IMR-90 (cell line): ENCODE data around the gene KLHL29. TPM values are rescaled to one million over a fixed set of nuclear protein-coding genes. Genes with fewer than 3 reads are reported as not detected.

Source experiments
- ATAC-seq: fragments of 200-7000 bp; cut with Tn5 transposase; 2 replicates; pipeline ENCODE4 v1.9.1; 2020; ENCODE audit warnings: low read depth, mild to moderate bottlenecking, moderate library complexity
- BruUV-seq: library from RNA; stranded (reverse); fragments of 400-500 nt; replicated peaks from 2 replicates; lab custom pipeline; 2021; lab: Mats Ljungman, UMichigan
- CTCF ChIA-PET: fragments of 300-600 bp; formaldehyde crosslinking; extraction: SDS; loops from one replicate; lab custom pipeline; 2021; ENCODE audit warnings: antibody characterized with exemption; lab: Yijun Ruan, JAX
- POLR2A ChIA-PET: fragments of 300-600 bp; sonication (Branson Sonifier 250); formaldehyde crosslinking; loops from one replicate; lab custom pipeline; 2022; ENCODE audit warnings: antibody characterized with exemption; ENCODE audit not compliant: unreplicated experiment; lab: Charles Lee
- DNase-seq: peaks from one replicate; pipeline ENCODE4 v3.0.0; 2013
- H2AFZ ChIP-seq: replicated peaks from 2 replicates; pipeline ENCODE3; 2013; ENCODE audit warnings: low read length, mild to moderate bottlenecking; ENCODE audit not compliant: poor library complexity
- H2AK5ac ChIP-seq: 2 replicates; pipeline ENCODE4 v1.6.1; 2013; ENCODE audit warnings: low read depth, low read length, inconsistent platforms
- H2AK9ac ChIP-seq: replicated peaks from 2 replicates; pipeline ENCODE3; 2013; ENCODE audit warnings: mild to moderate bottlenecking, low read depth, low read length, moderate library complexity; ENCODE audit not compliant: poor library complexity
- H2BK120ac ChIP-seq: 2 replicates; pipeline ENCODE4 v1.6.1; 2013; ENCODE audit warnings: low read depth, low read length, inconsistent platforms
- H2BK15ac ChIP-seq: 3 replicates; pipeline ENCODE4 v1.6.1; 2013; ENCODE audit warnings: low read depth, low read length, inconsistent platforms
- H2BK20ac ChIP-seq: 2 replicates; pipeline ENCODE4 v1.6.1; 2013; ENCODE audit warnings: low read depth, mild to moderate bottlenecking, inconsistent platforms, low read length, moderate library complexity
- H2BK5ac ChIP-seq: 2 replicates; pipeline ENCODE4 v1.6.1; 2013; ENCODE audit warnings: mild to moderate bottlenecking, low read depth, low read length, inconsistent platforms; ENCODE audit not compliant: poor library complexity, severe bottlenecking
- H3K14ac ChIP-seq: replicated peaks from 2 replicates; pipeline ENCODE4 v1.6.1; 2013; ENCODE audit warnings: low read depth, low read length, inconsistent platforms
- H3K18ac ChIP-seq: 2 replicates; pipeline ENCODE4 v1.6.1; 2013; ENCODE audit warnings: low read depth, low read length, control low read depth
- H3K23ac ChIP-seq: 2 replicates; pipeline ENCODE4 v1.6.1; 2013; ENCODE audit warnings: low read depth, low read length, inconsistent platforms
- H3K27ac ChIP-seq: 2 replicates; pipeline ENCODE4 v1.5.1; 2013; ENCODE audit warnings: mild to moderate bottlenecking, control low read depth, low read length; ENCODE audit not compliant: insufficient read depth
- H3K27me3 ChIP-seq: 2 replicates; pipeline ENCODE4 v1.6.1; 2013; ENCODE audit warnings: low read length; ENCODE audit not compliant: control insufficient read depth, insufficient read depth
- H3K36me3 ChIP-seq: 2 replicates; pipeline ENCODE4 v1.6.1; 2013; ENCODE audit warnings: low read length, mixed read lengths; ENCODE audit not compliant: control insufficient read depth, insufficient read depth
- H3K4ac ChIP-seq: 2 replicates; pipeline ENCODE4 v1.6.1; 2013; ENCODE audit warnings: low read depth, low read length, inconsistent platforms
- H3K4me1 ChIP-seq: 2 replicates; pipeline ENCODE4 v1.6.1; 2013; ENCODE audit warnings: low read length, mixed read lengths; ENCODE audit not compliant: control insufficient read depth, insufficient read depth
- H3K4me2 ChIP-seq: 2 replicates; pipeline ENCODE4 v1.6.1; 2013; ENCODE audit warnings: low read depth, mild to moderate bottlenecking, control low read depth, low read length, moderate library complexity
- H3K4me3 ChIP-seq: 2 replicates; pipeline ENCODE4 v1.5.1; 2013; ENCODE audit warnings: low read depth, mild to moderate bottlenecking, control low read depth, low read length, moderate library complexity; ENCODE audit not compliant: insufficient read depth
- H3K56ac ChIP-seq: 2 replicates; pipeline ENCODE4 v1.6.1; 2013; ENCODE audit warnings: low read length, inconsistent platforms; ENCODE audit not compliant: insufficient read depth; ENCODE audit errors: extremely low read depth
- H3K79me1 ChIP-seq, 2 experiments: 2 replicates each; pipeline ENCODE4 v1.6.1; 2013; ENCODE audit warnings: low read length in 2 of 2, inconsistent platforms in 1 of 2, low read depth in 1 of 2
- H3K9ac ChIP-seq: 2 replicates; pipeline ENCODE4 v1.6.1; 2013; ENCODE audit warnings: low read depth, low read length, control low read depth
- H3K9me1 ChIP-seq: 2 replicates; pipeline ENCODE4 v1.6.1; 2013; ENCODE audit warnings: low read length, inconsistent platforms; ENCODE audit not compliant: insufficient read depth
- H3K9me3 ChIP-seq: 2 replicates; pipeline ENCODE4 v1.6.1; 2013; ENCODE audit warnings: low read length; ENCODE audit not compliant: control insufficient read depth, insufficient read depth
- H4K20me1 ChIP-seq: 2 replicates; pipeline ENCODE4 v1.6.1; 2013; ENCODE audit warnings: low read length, inconsistent platforms; ENCODE audit not compliant: insufficient read depth
- H4K5ac ChIP-seq: 2 replicates; pipeline ENCODE4 v1.6.1; 2013; ENCODE audit warnings: mild to moderate bottlenecking, low read depth, low read length, control low read depth
- H4K8ac ChIP-seq, 2 experiments: 2 replicates each; pipeline ENCODE4 v1.6.1; 2013; ENCODE audit warnings: low read depth in 2 of 2, low read length in 2 of 2, control low read depth in 1 of 2, inconsistent platforms in 1 of 2
- H4K91ac ChIP-seq: 2 replicates; pipeline ENCODE4 v1.6.1; 2013; ENCODE audit warnings: low read depth, low read length, inconsistent platforms; ENCODE audit not compliant: insufficient read depth
- BHLHE40 ChIP-seq: fragments of 150-350 bp; IDR thresholded peaks from 2 replicates; pipeline ENCODE4 v1.6.1; 2016; ENCODE audit warnings: mild to moderate bottlenecking, low read depth, low read length
- POLR2A ChIP-seq: IDR thresholded peaks from 2 replicates; pipeline ENCODE4 v1.6.1; 2012; ENCODE audit warnings: mild to moderate bottlenecking, low read depth, low read length
- RAD21 ChIP-seq: IDR thresholded peaks from 2 replicates; pipeline ENCODE4 v1.6.1; 2012; ENCODE audit warnings: low read length, improper control_type of control experiment
- WGBS, 2 experiments: methylation state at CpG; one replicate each; pipeline versions ENCODE4 v1.1.5 to v1.1.7; 2013; ENCODE audit warnings: missing lambda C conversion rate in 2 of 2; ENCODE audit not compliant: insufficient read length in 1 of 2; ENCODE audit errors: extremely low coverage in 2 of 2; 5-methylcytosine and 5-hydroxymethylcytosine counted together
- dilution Hi-C: fragments of 300-500 bp; cut with HindIII; formaldehyde crosslinking; loops from one replicate; pipeline ENCODE4 v1.14.3; 2018; ENCODE audit warnings: low sequenced_read_pairs; ENCODE audit not compliant: unreplicated experiment
- in situ Hi-C: fragments of 300-500 bp; cut with MboI; formaldehyde crosslinking; loops from 3 replicates; pipeline ENCODE4 v1.14.3; 2019; ENCODE audit warnings: low sequenced_read_pairs, inconsistent platforms, mixed read lengths
- intact Hi-C: fragments of 100-400 bp; cut with micrococcal nuclease; formaldehyde crosslinking; loops from 2 replicates; pipeline ENCODE4 v1.10.0; 2022
- polyA plus RNA-seq, 3 experiments: library from polyadenylated mRNA; depleted of rRNA; stranded (reverse); fragments of >200 nt; gene quantifications; 2 replicates each; pipeline ENCODE4 v1.2.3, GENCODE V29; 2012; ENCODE audit warnings: low replicate concordance in 1 of 3
- total RNA-seq: library from RNA; depleted of rRNA; stranded (reverse); fragments of >200 nt; gene quantifications from 2 replicates; pipeline ENCODE4 v1.2.3, GENCODE V29; 2012

The KLHL29 gene
- total and polyA plus RNA-seq, 2 of the 4 experiments (the other 2 are of a cell fraction), result 2.0 to 8.0 TPM

DNA sequence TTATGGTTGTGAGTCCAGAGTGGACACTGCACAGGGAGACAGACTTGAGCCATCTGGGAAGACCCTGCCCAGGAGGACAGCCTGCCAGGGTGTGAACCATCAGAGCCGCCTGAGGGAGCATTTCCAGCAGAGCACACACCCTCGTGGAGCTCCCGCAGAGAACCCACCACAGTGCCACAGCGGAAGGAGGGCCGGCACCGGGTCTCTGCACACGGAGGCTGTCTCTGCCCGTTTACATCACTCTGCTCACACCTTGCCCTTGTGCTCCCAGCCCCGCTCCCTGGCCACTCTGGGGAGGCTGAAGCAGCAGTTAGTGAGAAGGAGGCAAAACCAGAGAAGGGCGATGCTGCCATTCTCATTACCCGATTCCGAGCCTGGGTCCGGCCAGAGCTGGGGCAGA is 161.9 kb downstream of the KLHL29 start:
- H3K18ac ChIP-seq, result no peak overlapping the region
- H2AK5ac ChIP-seq, result no peak overlapping the region
- TF ChIP-seq BHLHE40 (no peak), POLR2A (no peak), RAD21 (no peak)
- H3K4ac ChIP-seq, result no peak overlapping the region
- H3K23ac ChIP-seq, result no peak overlapping the region
- DNase-seq (no peak), ATAC-seq (no peak)
- peaks cover 7% of the 10 kb centered on the region; the same call in 1 of the 2 replicates for H3K9me1 ChIP-seq
- H3K27me3 ChIP-seq, result no peaks in the 10 kb centered on the region
- H3K79me1 ChIP-seq, result peaks cover 0 to 5% of the 10 kb centered on the region in 2 experiments; a peak in 2 of 4 replicates
- no peak overlapping the region for H4K8ac ChIP-seq
- H2BK5ac ChIP-seq, result no peak overlapping the region
- no TSS peak for BruUV-seq
- in situ Hi-C loops, result no loop called here
- CTCF ChIA-PET, result no interaction called here
- H4K91ac ChIP-seq, result no peak overlapping the region
- no peak overlapping the region for H3K14ac ChIP-seq
- no peaks in the 10 kb centered on the region for H3K9me3 ChIP-seq
- no peak overlapping the region for H2BK20ac ChIP-seq
- H3K4me3 ChIP-seq, result no peak overlapping the region
- 83% methylated on average over 2 of the region's 13 CpGs; no CpG with 5 or more reads in 1 of the 2 experiments for WGBS, 2 experiments
- peaks cover 20% of the 10 kb centered on the region for H3K4me1 ChIP-seq
- POLR2A ChIA-PET, result no interaction called here
- H3K4me2 ChIP-seq, result no peak overlapping the region
- H2BK120ac ChIP-seq, result no peak overlapping the region
- no peak overlapping the region for H2BK15ac ChIP-seq
- no peak overlapping the region for H4K5ac ChIP-seq
- no peaks in the 10 kb centered on the region for H3K36me3 ChIP-seq
- dilution Hi-C loops, result no loop called here
- H3K9ac ChIP-seq, result no peak overlapping the region
- H3K56ac ChIP-seq, result no peak overlapping the region
- no peak overlapping the region for H3K27ac ChIP-seq
- intact Hi-C loops, result loop anchor here (5.0 kb wide), 1 partner anchor 160 kb away; the partner anchor contains the start of gene KLHL29
- no peak overlapping the region for H2AK9ac ChIP-seq
- H2AFZ ChIP-seq, result no peak overlapping the region
- no peaks in the 10 kb centered on the region for H4K20me1 ChIP-seq
